Esophagus squamous epithelium (tissue), 5 donors: ENCODE data around the gene PBRM1. TPM values are rescaled to one million over a fixed set of nuclear protein-coding genes. Genes with fewer than 3 reads are reported as not detected.

Experiments
- DNase-seq: peaks from one replicate; lab custom pipeline; 2025; lab: John Stamatoyannopoulos, UW
- H3K27ac ChIP-seq, 4 donors: fragments of 200-600 bp; sonication (generic); one replicate each; pipeline ENCODE4 v1.5.1; 2016 to 2019; ENCODE audit warnings: mild to moderate bottlenecking in 1 of 4
- H3K27me3 ChIP-seq, 4 donors: fragments of 200-600 bp; sonication (generic); 1 replicate in 3 of 4; 2 replicates in 1 of 4; pipeline versions ENCODE4 v1.5.1 to v1.6.0; 2017 to 2021; ENCODE audit warnings: antibody characterized with exemption in 1 of 4
- H3K36me3 ChIP-seq, 3 donors: fragments of 200-600 bp; sonication (generic); one replicate each; pipeline ENCODE4 v1.5.1; 2016 to 2019
- H3K4me1 ChIP-seq, 3 donors: fragments of 200-600 bp; sonication (generic); one replicate each; pipeline ENCODE4 v1.5.1; 2017 to 2019
- H3K4me3 ChIP-seq, 4 donors: fragments of 200-600 bp; sonication (generic); 1 replicate in 3 of 4; 2 replicates in 1 of 4; pipeline ENCODE4 v1.5.1; 2016 to 2019; ENCODE audit warnings: mild to moderate bottlenecking in 2 of 4, moderate library complexity in 1 of 4
- H3K9me3 ChIP-seq, 3 donors: fragments of 200-600 bp; sonication (generic); one replicate each; pipeline ENCODE4 v1.5.1; 2016 to 2019
- POLR2A ChIP-seq, 4 donors: fragments of 450-650 bp; IDR thresholded peaks; one replicate each; pipeline ENCODE4 v1.6.1; 2017; ENCODE audit warnings: antibody characterized with exemption in 4 of 4, mild to moderate bottlenecking in 4 of 4, moderate library complexity in 3 of 4
- WGBS, 2 donors: methylation state at CpG; one replicate each; pipeline ENCODE4 v1.1.5; 2018; 5-methylcytosine and 5-hydroxymethylcytosine counted together
- intact Hi-C: fragments of 100-400 bp; cut with DNase I; formaldehyde crosslinking; loops from one replicate; pipeline ENCODE4 v1.15.0; 2022
- total RNA-seq, 4 donors: library from RNA; depleted of rRNA; stranded (reverse); fragments of >200 nt; gene quantifications; one replicate each; pipeline ENCODE4 v1.1.0, GENCODE V29; 2016
- TF ChIP-seq, protein P1 (sequence below), 6 experiments: fragments of 450-650 bp in 4 of 6; fragments of 200-600 bp in 2 of 6; sonication (generic) in 2 of 6; IDR thresholded peaks; one replicate each; pipeline ENCODE4 v1.5.1; 2016 to 2019; ENCODE audit warnings: antibody characterized with exemption in 6 of 6, mild to moderate bottlenecking in 4 of 6, moderate library complexity in 4 of 6
- donor health status: DM: yes; HTN: yes; CAD: no.

The PBRM1 gene
- total RNA-seq, 4 donors from 2014 or later, result 34.0 to 76.4 (median 63.7) TPM

DNA sequence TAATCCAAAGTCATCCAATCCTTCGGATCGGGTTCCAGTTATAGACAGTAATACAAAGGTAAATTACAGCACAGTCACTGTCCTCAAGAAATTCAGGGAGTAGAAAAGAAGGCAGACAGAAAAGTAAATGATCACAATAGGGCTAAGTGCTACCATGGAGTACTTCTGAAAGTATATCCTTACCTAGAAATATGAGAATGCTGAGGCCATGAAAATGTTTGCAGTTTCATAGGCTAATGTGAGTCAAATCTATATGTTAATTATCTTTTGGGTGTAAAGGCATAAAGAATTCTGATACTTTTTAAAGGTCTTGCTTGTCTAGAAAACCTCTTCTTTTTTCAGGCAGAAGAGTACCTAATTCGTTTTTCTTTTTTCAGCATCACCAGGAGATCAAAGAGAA, 29.8 kb downstream of the PBRM1 start:
- no peak for DNase-seq
- intact Hi-C loops, result loop anchor here (10.0 kb wide), 1 partner anchor 191 kb away; no protein-coding TSS in a partner anchor

DNA sequence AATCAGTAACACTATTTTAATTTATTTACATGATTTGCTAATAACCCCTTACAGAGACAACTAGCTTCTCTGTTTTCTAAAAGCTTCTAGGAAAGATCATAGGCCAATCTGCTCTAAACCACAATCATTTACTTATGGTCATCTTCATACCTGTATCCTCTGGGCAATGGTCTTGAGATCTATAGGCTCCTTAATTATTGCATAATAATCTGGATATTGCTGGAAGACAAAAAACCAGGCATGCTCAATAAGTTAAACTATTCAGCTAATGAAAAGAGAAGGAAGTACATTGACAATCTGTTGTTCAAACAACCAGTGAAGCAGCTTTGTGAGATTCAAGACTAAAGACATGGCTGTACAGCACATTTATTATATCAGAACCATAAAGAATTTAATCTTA, 34.1 kb downstream of the PBRM1 start:
- H3K36me3 ChIP-seq, result peaks cover 4 to 99% (median 16%) of the 10 kb centered on the region in 3 donors
- H3K9me3 ChIP-seq, result no peaks in the 10 kb centered on the region
- H3K4me1 ChIP-seq, result no peaks in the 10 kb centered on the region
- DNase-seq, result no peak
- TF ChIP-seq POLR2A (IDR thresholded peaks at IDR 0.05), result no peak
- TF ChIP-seq, protein P1, sequence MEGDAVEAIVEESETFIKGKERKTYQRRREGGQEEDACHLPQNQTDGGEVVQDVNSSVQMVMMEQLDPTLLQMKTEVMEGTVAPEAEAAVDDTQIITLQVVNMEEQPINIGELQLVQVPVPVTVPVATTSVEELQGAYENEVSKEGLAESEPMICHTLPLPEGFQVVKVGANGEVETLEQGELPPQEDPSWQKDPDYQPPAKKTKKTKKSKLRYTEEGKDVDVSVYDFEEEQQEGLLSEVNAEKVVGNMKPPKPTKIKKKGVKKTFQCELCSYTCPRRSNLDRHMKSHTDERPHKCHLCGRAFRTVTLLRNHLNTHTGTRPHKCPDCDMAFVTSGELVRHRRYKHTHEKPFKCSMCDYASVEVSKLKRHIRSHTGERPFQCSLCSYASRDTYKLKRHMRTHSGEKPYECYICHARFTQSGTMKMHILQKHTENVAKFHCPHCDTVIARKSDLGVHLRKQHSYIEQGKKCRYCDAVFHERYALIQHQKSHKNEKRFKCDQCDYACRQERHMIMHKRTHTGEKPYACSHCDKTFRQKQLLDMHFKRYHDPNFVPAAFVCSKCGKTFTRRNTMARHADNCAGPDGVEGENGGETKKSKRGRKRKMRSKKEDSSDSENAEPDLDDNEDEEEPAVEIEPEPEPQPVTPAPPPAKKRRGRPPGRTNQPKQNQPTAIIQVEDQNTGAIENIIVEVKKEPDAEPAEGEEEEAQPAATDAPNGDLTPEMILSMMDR (IDR thresholded peaks at IDR 0.05), result no peak
- intact Hi-C loops, result loop anchor here (10.0 kb wide), 1 partner anchor 187 kb away; no protein-coding TSS in a partner anchor
- H3K27ac ChIP-seq, result no peak overlapping the region
- H3K4me3 ChIP-seq, result no peak overlapping the region
- no peaks in the 10 kb centered on the region for H3K27me3 ChIP-seq

More for the DNA sequence above, 29.8 kb downstream of the PBRM1 start:
- no peak for TF ChIP-seq POLR2A (IDR thresholded peaks at IDR 0.05)
- TF ChIP-seq, protein P1 (IDR thresholded peaks at IDR 0.05), result no peak
- 91 to 96% methylated on average over 3 of the region's 3 CpGs for WGBS, 2 donors
- Histone ChIP-seq H3K27ac (no peak overlapping the region), H3K4me1 (no peaks in the 10 kb centered on the region), H3K36me3 (peaks cover 4 to 100% (median 26%) of the 10 kb centered on the region in 3 donors), H3K27me3 (no peaks in the 10 kb centered on the region), H3K9me3 (no peaks in the 10 kb centered on the region), H3K4me3 (no peak overlapping the region)

DNA sequence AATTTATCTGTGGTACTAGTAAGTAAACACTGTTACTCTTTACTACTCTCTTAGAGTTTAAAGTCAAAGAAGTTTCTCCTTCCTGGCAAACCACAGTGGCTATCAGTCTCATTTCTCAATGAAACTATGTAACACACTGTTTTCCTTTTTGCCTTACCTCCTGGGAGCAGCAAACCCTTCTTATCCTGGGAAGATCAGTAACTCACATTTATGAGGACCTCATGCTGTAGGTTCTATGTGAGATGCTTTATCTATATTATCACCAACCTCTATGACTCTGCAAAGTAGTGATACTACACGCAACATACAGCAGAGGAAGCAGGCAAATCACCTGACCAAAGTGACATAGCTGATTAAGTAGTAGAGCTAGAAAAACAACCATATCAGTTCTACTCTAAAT, 35.3 kb downstream of the PBRM1 start:
- 100% methylated on average over 1 of the region's 1 CpG for WGBS, 2 donors
- Histone ChIP-seq H3K27me3 (no peaks in the 10 kb centered on the region), H3K36me3 (peaks cover 4 to 99% (median 16%) of the 10 kb centered on the region in 3 donors), H3K27ac (peak overlapping the region in 1 of 4 donors; percentile 15), H3K4me1 (no peaks in the 10 kb centered on the region), H3K9me3 (no peaks in the 10 kb centered on the region), H3K4me3 (no peak overlapping the region)
- DNase-seq, result no peak
- TF ChIP-seq, protein P1 (IDR thresholded peaks at IDR 0.05), result no peak
- no peak for TF ChIP-seq POLR2A (IDR thresholded peaks at IDR 0.05)
- intact Hi-C loops, result loop anchor here (10.0 kb wide), 1 partner anchor 186 kb away; no protein-coding TSS in a partner anchor

DNA sequence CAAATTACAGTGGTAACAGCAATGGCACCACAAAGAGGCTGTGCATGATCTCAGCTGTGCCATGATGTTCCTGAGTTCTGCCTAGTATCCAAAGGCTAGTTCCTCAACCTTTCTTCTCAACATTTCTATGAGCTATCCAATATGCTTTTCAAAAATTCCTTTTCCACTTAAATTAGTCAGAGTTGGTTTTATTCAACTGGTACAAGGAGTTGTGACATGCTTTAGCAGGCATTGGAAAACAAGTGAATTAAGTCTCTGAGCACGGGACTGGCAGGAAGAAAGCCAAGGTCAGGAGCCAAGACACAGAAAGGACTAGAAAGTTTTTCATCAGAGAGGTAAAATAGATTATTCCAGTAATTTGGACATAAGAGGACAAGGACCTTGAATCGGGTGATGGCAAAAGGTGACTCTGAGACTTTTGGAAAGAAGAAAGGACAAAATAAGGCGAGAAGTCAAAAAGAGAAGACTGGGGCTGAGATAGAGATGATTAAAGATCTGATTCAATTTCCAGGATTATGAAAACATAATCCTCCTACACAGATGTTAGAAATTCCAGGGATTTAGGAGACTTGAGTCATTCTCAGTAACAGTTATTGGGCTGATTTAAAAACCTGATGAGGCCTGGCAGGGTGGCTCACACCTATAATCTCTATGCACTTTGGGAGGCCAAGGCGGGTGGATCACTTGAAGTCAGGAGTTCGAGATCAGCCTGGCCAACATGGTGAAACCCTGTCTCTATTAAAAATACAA, 36.1 kb downstream of the PBRM1 start:
- H3K36me3 ChIP-seq, result peaks cover 4 to 99% (median 16%) of the 10 kb centered on the region in 3 donors
- no peak for TF ChIP-seq POLR2A (IDR thresholded peaks at IDR 0.05)
- TF ChIP-seq, protein P1 (IDR thresholded peaks at IDR 0.05), result no peak
- DNase-seq, result no peak
- 46 to 67% methylated on average over 5 of the region's 5 CpGs for WGBS, 2 donors
- peak overlapping the region in 2 of 4 donors; percentile 49 to 77 for H3K27ac ChIP-seq
- no peak overlapping the region for H3K4me3 ChIP-seq
- no peaks in the 10 kb centered on the region for H3K9me3 ChIP-seq
- no peaks in the 10 kb centered on the region for H3K4me1 ChIP-seq
- no peaks in the 10 kb centered on the region for H3K27me3 ChIP-seq
- intact Hi-C loops, result loop anchor here (10.0 kb wide), 1 partner anchor 185 kb away; no protein-coding TSS in a partner anchor

DNA sequence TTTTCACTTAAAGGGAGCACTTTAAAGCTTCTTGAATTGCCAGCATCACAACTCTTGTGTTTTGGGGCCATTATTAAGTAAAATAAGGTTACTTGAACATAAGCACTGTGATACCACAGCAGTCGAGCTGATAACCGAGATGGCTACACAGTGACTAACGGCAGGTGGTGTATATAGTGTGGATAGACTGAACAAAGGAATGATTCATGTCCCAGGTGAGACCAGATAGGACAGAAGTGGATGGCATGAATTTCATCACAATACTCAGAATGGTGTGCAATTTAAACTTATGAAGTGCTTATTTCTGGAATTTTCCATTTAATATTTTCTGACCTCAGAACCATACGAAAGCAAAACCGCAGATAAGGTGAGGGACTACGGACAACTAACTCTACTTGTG, 40.2 kb downstream of the PBRM1 start:
- intact Hi-C loops, result no loop called here

More for the DNA sequence above, 40.2 kb downstream of the PBRM1 start:
- Histone ChIP-seq H3K4me1 (no peaks in the 10 kb centered on the region), H3K36me3 (peaks cover 13 to 99% (median 31%) of the 10 kb centered on the region in 3 donors), H3K27me3 (no peaks in the 10 kb centered on the region), H3K4me3 (no peak overlapping the region), H3K27ac (no peak overlapping the region), H3K9me3 (no peaks in the 10 kb centered on the region)
- WGBS, 2 donors, result 94 to 98% methylated on average over 6 of the region's 6 CpGs
- no peak for DNase-seq
- TF ChIP-seq, protein P1 (IDR thresholded peaks at IDR 0.05), result no peak
- no peak for TF ChIP-seq POLR2A (IDR thresholded peaks at IDR 0.05)
